ENCODE results near the gene NTM.
"Not testable (repeated sequence)": the region's sequence is repeated elsewhere in the genome, so short reads cannot be mapped to it uniquely, and the experiment has no call there.

The NTM gene

GRCh38 chr11:132069593-132069992, 699.2 kb downstream of the NTM start:
- DNase-seq: not testable (repeated sequence)

- DNase-seq: not testable (repeated sequence)
These were observed 700.5 kb downstream of the NTM start for GRCh38 chr11:132070907-132071306.

- DNase-seq: no peak
These were observed 701.8 kb downstream of the NTM start for GRCh38 chr11:132072044-132072857.

- DNase-seq: no peak
These were observed 702.4 kb downstream of the NTM start for GRCh38 chr11:132072858-132073211.

- no peak for DNase-seq
These were observed 703.4 kb downstream of the NTM start for GRCh38 chr11:132073787-132074186.

GRCh38 chr11:132075447-132075846, 705.0 kb downstream of the NTM start:
- no peak for DNase-seq

GRCh38 chr11:132077416-132077815, 707.0 kb downstream of the NTM start:
- no peak for DNase-seq

- DNase-seq: no peak
These were observed 708.1 kb downstream of the NTM start for GRCh38 chr11:132078264-132079076.

GRCh38 chr11:132080127-132080526, 709.7 kb downstream of the NTM start:
- DNase-seq: no peak

GRCh38 chr11:132082566-132082965, 712.2 kb downstream of the NTM start:
- DNase-seq: no peak

GRCh38 chr11:132084433-132084832, 714.0 kb downstream of the NTM start:
- DNase-seq: no peak

- no peak for DNase-seq
These were observed 716.7 kb downstream of the NTM start for GRCh38 chr11:132087148-132087547.

GRCh38 chr11:132088551-132088950, 718.1 kb downstream of the NTM start:
- no peak for DNase-seq

- no peak for DNase-seq
These were observed 723.3 kb downstream of the NTM start for GRCh38 chr11:132093536-132094259.

- DNase-seq: no peak
These were observed 724.2 kb downstream of the NTM start for GRCh38 chr11:132094598-132094997.

GRCh38 chr11:132095230-132096131, 725.1 kb downstream of the NTM start:
- no peak for DNase-seq

- no peak for DNase-seq
These were observed 725.9 kb downstream of the NTM start for GRCh38 chr11:132096132-132096825.

GRCh38 chr11:132099692-132100091, 729.3 kb downstream of the NTM start:
- DNase-seq: no peak

GRCh38 chr11:132100583-132100982, 730.2 kb downstream of the NTM start:
- no peak for DNase-seq

- DNase-seq: no peak
These were observed 731.5 kb downstream of the NTM start for GRCh38 chr11:132101881-132102280.

- DNase-seq: no peak
These were observed 732.6 kb downstream of the NTM start for GRCh38 chr11:132103021-132103420.

Data from stimulated activated CD4-positive, alpha-beta T cell treated with anti-CD3 and anti-CD28 coated beads, Interleukin-4, amount 100 ng/mL, for 24 hours (primary cell).